SK-N-MC (cell line): ENCODE data around the gene TRAF3.

Source experiments
- DNase-seq: peaks from one replicate; pipeline ENCODE4 v3.0.0-alpha.2; 2011; ENCODE audit warnings: low read depth, low spot score
- H3K27ac ChIP-seq: fragments of 200-600 bp; sonication (generic); 2 replicates; pipeline ENCODE4 v1.5.1; 2016; ENCODE audit warnings: mixed run types
- H3K36me3 ChIP-seq: fragments of 200-600 bp; sonication (generic); 2 replicates; pipeline ENCODE4 v1.6.1; 2017; ENCODE audit warnings: antibody characterized with exemption, low read length, mixed read lengths; ENCODE audit not compliant: insufficient read depth
- H3K4me3 ChIP-seq: fragments of 200-600 bp; sonication (generic); 2 replicates; pipeline ENCODE4 v1.5.1; 2016
- H3K9ac ChIP-seq: fragments of 200-600 bp; sonication (generic); 2 replicates; pipeline ENCODE4 v1.8.0; 2017; ENCODE audit warnings: mixed run types, mixed read lengths; ENCODE audit not compliant: insufficient read length
- H3K9me3 ChIP-seq: fragments of 200-600 bp; sonication (generic); 2 replicates; pipeline ENCODE4 v1.6.1; 2017; ENCODE audit warnings: low read depth, mild to moderate bottlenecking, antibody characterized with exemption, low read length, moderate library complexity, mixed read lengths
- EZH2 ChIP-seq: fragments of 200-600 bp; sonication (generic); IDR thresholded peaks from one replicate; pipeline ENCODE4 v1.6.1; 2017; ENCODE audit warnings: antibody characterized with exemption
- FOXP2 ChIP-seq: optimal IDR thresholded peaks from 2 replicates; pipeline ENCODE3; 2011; ENCODE audit warnings: mild to moderate bottlenecking, moderate library complexity; ENCODE audit not compliant: insufficient read depth; ENCODE audit errors: extremely low read length, control extremely low read depth
- POLR2AphosphoS5 ChIP-seq: IDR thresholded peaks from 2 replicates; pipeline ENCODE4 v1.6.1; 2012; ENCODE audit warnings: mild to moderate bottlenecking, low read depth, low read length, borderline replicate concordance

TRAF3 gene

DNA sequence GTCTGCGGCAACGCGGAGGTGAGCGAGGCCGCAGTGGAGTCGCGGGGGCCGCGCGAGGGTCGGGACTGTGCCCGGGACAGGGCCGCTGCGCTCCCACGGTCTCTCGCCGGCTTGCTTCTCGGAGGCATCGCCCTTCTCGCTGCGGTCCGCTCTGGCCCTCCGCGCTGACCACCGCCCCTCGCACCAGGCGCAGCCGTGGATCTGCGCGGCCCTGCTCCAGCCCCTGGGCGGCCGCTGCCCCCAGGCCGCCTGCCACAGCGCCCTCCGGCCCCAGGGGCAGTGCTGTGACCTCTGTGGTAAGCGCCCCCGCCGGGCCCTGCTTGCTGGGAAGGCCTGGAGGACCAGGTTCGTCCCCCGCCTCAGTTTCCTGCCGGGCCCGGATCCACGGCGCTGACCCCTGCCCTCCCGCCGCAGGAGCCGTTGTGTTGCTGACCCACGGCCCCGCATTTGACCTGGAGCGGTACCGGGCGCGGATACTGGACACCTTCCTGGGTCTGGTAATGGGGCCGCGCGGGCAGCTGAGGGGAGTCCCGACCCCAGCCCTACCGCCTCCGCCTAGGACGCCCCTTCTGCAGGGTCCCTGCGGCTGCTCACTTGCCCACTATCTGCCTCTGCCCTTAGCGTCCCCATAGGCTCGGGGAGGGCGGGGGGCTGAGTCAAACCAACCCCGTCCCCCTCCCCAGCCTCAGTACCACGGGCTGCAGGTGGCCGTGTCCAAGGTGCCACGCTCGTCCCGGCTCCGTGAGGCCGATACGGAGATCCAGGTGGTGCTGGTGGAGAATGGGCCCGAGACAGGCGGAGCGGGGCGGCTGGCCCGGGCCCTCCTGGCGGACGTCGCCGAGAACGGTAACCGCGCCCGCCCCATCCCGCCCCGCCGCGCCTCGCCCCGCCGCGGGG lies 152.2 kb downstream of the TRAF3 start:
- Histone ChIP-seq H3K4me3 (peak overlapping the region; percentile 91), H3K9me3 (no peaks in the 10 kb centered on the region), H3K36me3 (peaks cover 13% of the 10 kb centered on the region; the same call in 1 of the 2 replicates), H3K27ac (no peak overlapping the region), H3K9ac (peak overlapping the region; percentile 79)
- 0 out of 2 replicates have a peak, but pooled peaks have one; percentile 12 for TF ChIP-seq POLR2AphosphoS5
- TF ChIP-seq EZH2, result no peak
- DNase-seq, result no peak

DNA sequence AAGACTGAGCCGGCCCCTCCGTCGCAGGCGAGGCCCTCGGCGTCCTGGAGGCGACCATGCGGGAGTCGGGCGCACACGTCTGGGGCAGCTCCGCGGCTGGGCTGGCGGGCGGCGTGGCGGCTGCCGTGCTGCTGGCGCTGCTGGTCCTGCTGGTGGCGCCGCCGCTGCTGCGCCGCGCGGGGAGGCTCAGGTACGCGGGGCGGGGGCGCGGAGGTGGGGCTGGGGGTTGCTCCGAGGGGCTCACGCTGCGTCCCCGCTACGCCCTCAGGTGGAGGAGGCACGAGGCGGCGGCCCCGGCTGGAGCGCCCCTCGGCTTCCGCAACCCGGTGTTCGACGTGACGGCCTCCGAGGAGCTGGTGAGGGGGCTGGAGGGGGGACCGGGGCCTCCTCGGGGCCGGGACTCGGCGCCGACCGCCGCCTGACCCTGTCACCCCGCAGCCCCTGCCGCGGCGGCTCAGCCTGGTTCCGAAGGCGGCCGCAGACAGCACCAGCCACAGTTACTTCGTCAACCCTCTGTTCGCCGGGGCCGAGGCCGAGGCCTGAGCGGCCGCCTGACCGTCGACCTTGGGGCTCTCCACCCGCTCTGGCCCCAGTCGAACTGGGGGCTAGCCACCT lies 153.0 kb downstream of the TRAF3 start:
- Histone ChIP-seq H3K36me3 (peaks cover 13% of the 10 kb centered on the region; the same call in 1 of the 2 replicates), H3K9me3 (no peaks in the 10 kb centered on the region), H3K4me3 (peak overlapping the region; percentile 91), H3K27ac (no peak overlapping the region), H3K9ac (peak overlapping the region; percentile 79)
- no peak for DNase-seq
- TF ChIP-seq FOXP2 (no peak), POLR2AphosphoS5 (no peak), EZH2 (no peak)

DNA sequence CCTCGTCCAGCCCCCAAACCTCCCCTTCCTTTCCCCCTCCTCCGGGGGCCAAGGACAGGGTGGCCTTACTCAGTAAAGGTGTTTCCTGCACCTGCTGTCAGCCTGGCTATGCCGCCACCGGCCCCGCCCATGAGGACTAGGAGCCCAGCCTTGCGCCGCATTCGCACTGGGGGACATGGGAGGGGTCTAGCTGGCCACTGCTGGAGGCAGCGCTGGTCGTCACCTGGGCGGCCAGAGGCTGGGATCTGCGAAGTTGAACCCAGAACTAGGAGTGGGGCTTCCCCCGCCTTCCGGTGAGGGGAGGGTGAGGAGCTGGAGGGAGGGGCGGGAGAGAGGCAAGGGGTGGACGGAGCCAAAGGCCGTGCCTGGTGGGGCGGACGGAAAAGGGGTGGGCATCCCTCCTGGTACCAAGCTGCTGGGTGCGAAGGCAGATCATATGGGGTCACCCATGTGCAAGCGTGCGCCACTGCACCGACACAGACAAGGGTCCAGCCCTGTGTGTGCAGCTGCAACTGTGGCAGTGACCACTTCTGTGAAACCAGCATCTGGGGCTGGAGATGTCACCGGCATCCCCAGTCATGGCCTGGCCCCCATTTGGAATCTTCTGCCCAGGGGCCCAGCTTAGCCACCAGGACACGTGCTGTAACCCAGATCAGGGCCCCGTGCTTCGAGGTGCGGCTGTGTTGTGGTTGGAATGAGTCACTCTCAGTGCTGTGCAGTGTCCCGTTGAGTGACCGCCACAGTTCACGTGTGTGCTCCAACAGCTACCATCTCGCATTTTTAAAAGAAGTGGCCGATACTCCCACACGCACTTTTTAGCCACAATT lies 153.7 kb downstream of the TRAF3 start:
- no peak for TF ChIP-seq FOXP2
- no peak for TF ChIP-seq POLR2AphosphoS5
- TF ChIP-seq EZH2, result no peak
- Histone ChIP-seq H3K4me3 (peak overlapping the region; percentile 91), H3K9me3 (no peaks in the 10 kb centered on the region), H3K9ac (no peak overlapping the region), H3K27ac (no peak overlapping the region), H3K36me3 (peaks cover 13% of the 10 kb centered on the region; the same call in 1 of the 2 replicates)
- DNase-seq, result no peak

DNA sequence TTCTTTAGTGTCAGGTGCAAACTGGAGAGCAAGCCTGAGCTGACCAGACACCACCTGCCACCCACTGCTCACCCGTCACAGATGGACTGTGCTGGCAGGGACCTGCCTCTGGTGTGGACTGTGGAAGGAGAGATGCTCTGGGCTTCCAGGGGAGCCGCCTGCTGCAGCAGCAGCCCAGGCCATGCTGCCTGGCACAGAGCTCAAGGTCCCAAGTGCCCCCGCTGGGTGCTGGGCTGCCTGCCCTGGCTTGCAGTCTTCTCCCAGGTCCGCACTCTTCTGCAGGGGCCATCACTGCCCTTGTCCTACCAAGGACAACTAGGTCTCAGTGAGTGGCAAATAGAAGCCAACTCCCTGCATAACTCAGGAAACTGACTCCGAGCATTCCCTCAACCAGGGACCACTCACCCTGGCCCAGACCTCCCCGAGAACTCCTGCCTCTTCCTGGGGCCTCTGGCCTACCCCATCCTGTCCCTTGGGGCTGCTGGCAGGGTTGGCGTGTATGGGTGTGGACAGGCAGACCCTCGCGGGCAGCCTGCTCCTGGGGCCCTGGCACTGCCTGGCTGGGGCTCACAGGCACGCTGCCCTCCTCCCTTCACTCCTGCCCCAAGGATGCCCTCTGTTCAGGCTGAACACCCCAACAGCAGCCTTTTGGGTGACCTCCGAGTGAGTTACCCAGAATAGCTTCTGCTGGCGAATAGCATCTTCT lies 154.5 kb downstream of the TRAF3 start:
- Histone ChIP-seq H3K4me3 (no peak overlapping the region), H3K36me3 (peaks cover 13% of the 10 kb centered on the region; the same call in 1 of the 2 replicates), H3K9ac (no peak overlapping the region), H3K9me3 (no peaks in the 10 kb centered on the region), H3K27ac (no peak overlapping the region)
- DNase-seq, result no peak
- TF ChIP-seq EZH2 (no peak), FOXP2 (no peak), POLR2AphosphoS5 (no peak; the same call in 1 of the 2 replicates)

DNA sequence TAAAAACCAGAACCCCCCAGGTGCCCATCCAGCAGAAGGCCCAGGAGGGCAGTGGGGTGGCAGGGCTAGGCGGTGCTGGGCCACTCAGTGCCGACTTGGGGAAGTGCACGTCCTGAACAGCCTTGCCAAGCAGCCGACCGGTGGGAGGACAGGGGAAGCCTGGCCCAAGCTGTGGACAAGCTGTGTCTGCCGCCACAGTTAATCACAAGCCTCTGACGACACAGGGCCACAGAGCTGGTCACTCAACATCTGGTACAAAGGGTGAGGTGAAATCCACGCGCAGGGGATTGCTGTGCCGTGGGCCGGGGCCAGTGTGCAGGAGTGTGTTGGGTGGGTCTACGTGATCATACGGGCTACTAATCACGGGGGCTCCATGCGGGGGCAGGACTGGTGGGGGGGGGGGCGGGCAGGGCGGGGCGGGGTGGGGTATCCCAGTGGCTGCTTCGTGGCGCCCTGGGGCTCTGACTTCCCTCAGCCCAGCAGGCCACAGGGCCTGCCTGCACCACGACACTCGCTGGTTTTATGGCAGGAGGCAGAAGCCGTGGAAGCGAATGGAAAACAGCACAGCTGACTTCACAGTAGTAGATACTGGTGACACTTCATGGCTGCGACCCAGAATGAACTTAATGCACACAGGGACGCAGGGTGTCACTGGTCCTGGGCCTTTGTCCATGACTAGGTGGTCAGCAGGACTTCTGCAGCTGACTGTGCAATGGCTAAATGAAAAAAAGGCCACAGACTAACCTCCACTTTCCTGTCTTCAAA lies 155.4 kb downstream of the TRAF3 start:
- peaks cover 13% of the 10 kb centered on the region; the same call in 1 of the 2 replicates for H3K36me3 ChIP-seq
- H3K9ac ChIP-seq, result no peak overlapping the region
- H3K4me3 ChIP-seq, result no peak overlapping the region
- H3K9me3 ChIP-seq, result no peaks in the 10 kb centered on the region
- peak overlapping the region; percentile 78 for H3K27ac ChIP-seq
- TF ChIP-seq FOXP2, result no peak
- no peak for TF ChIP-seq EZH2
- TF ChIP-seq POLR2AphosphoS5, result no peak; the same call in 1 of the 2 replicates
- no peak for DNase-seq

DNA sequence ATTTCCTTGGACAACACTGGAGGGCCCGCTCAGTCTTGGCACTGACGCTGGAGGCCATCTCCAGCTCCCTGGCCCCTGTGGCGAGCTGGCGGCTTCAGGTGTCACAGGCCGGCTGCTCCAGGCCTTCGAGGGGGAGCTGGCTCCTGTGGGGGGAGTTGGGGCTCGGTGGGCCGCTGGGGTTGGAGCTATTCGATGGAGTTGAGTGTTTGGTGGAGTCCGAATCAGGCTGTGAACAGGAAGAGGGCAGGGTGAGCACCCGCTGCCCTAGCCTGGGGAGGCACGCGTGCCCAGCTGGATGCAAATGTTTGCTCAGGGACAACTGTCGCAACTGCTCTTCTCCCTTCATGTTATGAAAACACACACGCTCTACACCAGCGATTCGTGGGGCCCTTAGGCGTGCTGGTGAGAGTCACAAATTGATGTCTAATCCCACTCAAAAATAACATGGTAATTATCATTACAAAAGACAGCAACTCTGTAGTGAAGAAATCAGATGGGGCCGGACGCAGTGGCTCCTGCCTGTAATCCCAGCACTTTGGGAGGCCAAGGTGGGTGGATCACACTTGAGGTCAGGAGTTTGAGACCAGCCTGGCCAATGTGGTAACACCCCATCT lies 156.5 kb downstream of the TRAF3 start:
- Histone ChIP-seq H3K4me3 (no peak overlapping the region), H3K9ac (no peak overlapping the region), H3K36me3 (peaks cover 13% of the 10 kb centered on the region; the same call in 1 of the 2 replicates), H3K9me3 (no peaks in the 10 kb centered on the region), H3K27ac (peak overlapping the region; percentile 78)
- TF ChIP-seq FOXP2, result no peak
- no peak for TF ChIP-seq EZH2
- TF ChIP-seq POLR2AphosphoS5, result no peak
- no peak for DNase-seq

DNA sequence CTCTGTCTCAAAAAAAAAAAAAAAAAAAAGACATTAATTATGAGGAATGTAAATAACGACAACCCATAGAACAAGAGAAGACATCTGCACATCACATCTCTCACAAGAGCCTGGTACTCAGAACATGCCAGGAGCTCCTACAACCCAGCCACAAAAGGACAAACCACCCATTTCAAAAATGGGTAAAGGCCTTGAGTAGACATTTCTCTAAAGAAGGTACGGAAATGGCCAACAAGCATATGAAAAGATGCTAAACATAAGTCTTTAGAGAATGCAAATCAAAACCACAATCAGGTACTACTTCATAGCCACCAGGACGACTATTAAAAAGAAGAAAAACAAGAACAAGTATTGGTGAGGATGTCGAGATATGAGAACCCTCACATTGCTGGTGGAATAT lies 158.5 kb downstream of the TRAF3 start:
- TF ChIP-seq EZH2, result no peak
- TF ChIP-seq FOXP2, result no peak
- H3K27ac ChIP-seq, result no peak overlapping the region
- no peaks in the 10 kb centered on the region for H3K9me3 ChIP-seq
- no peak for DNase-seq
- H3K36me3 ChIP-seq, result peaks cover 17% of the 10 kb centered on the region; the same call in 1 of the 2 replicates
- no peak overlapping the region for H3K9ac ChIP-seq
- no peak overlapping the region for H3K4me3 ChIP-seq
